NT2/D1 (cell line): ENCODE results near the gene CPD.

Experiments used
- YY1 ChIP-seq: IDR thresholded peaks from 2 replicates; pipeline ENCODE4 v1.6.1; 2011; ENCODE audit not compliant: insufficient read length, insufficient read depth
- ZNF274 ChIP-seq: IDR thresholded peaks from 2 replicates; pipeline ENCODE4 v1.6.1; 2011; ENCODE audit warnings: mild to moderate bottlenecking, low read depth, low read length

GRCh38 chr17:30340801-30341356, 37.8 kb upstream of the CPD start:
- no peak for TF ChIP-seq YY1
- no peak for TF ChIP-seq ZNF274
